Measurements from ENCODE around the gene THSD7B. TPM values are rescaled to one million over a fixed set of nuclear protein-coding genes. Genes with fewer than 3 reads are reported as not detected.
A peak's percentile ranks its signal among the peaks of the same experiment; 100 is the strongest.
"Not testable (repeated sequence)": the region's sequence is repeated elsewhere in the genome, so short reads cannot be mapped to it uniquely, and the experiment has no call there.

THSD7B gene
- polyA plus RNA-seq, 4 donors = 0.07 to 0.90 TPM; not detected in 2

DNA sequence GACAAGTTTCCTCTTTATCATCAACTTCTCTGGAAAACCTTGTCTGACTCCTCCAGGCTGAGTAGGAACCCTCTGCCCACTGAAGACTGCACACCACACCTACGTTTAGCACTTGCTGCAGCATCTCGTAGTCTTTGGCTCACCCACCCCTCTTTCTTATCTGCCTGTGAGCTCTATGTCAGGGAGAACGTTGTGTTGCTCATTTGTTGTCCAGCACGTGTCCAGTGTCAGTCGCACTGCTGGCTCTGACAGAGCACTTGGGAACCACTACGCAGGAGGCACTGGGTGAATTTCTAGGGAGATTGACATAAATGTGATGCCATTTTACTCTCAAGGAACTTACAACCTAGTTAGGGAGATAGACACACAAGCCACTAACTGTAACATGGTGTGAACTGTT is 216.3 kb downstream of the THSD7B start:
- H3K27me3 ChIP-seq (ENCODE audit: control insufficient read depth in 3 of 3, insufficient read depth in 3 of 3, low read length in 3 of 3); H3K27ac ChIP-seq (ENCODE audit: low read depth in 1 of 3, low read length in 2 of 3); H3K4me1 ChIP-seq (ENCODE audit: control insufficient read depth in 3 of 3, insufficient read depth in 2 of 3, low read depth in 1 of 3, low read length in 2 of 3); FAIRE-seq; H3K36me3 ChIP-seq (ENCODE audit: control insufficient read depth in 3 of 3, insufficient read depth in 2 of 3, low read depth in 1 of 3, low read length in 3 of 3); DNase-seq; H3K4me3 ChIP-seq (ENCODE audit: low read depth in 1 of 3, low read length in 3 of 3); H3K9me3 ChIP-seq (ENCODE audit: control insufficient read depth in 2 of 2, insufficient read depth in 1 of 2, low read depth in 1 of 2, low read length in 1 of 2): not testable (repeated sequence)
- WGBS, 3 donors = 78 to 83% (median 83%) methylated on average over 6 of the region's 6 CpGs

DNA sequence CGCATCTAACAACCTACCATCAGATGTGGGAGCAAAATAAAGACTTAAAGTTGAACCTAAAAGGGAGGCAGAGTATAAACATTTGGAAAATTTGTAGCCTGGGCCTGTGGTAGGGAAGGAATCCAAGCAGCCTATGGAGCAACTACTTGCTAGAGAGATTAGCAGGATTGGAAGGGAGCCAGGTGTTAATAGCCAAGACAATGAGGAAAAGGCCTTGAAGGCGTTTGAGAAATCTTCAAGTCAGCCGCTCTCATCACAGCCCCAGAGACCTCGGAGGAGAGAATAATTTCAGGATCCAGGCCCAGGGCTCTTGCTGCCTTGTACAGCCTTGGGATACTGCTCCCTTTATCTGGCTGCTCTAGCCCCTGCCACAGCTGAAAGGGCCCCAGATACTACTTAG is 219.7 kb downstream of the THSD7B start:
- peak; percentile 5 to 44 for DNase-seq
- peaks cover 0 to 7% of the 10 kb centered on the region in 2 donors for H3K9me3 ChIP-seq (ENCODE audit: control insufficient read depth in 2 of 2, insufficient read depth in 1 of 2, low read depth in 1 of 2, low read length in 1 of 2)
- no peak for FAIRE-seq
- peaks cover 0 to 6% (median 0%) of the 10 kb centered on the region in 3 donors for H3K4me1 ChIP-seq (ENCODE audit: control insufficient read depth in 3 of 3, insufficient read depth in 2 of 3, low read depth in 1 of 3, low read length in 2 of 3)
- no peaks in the 10 kb centered on the region for H3K36me3 ChIP-seq (ENCODE audit: control insufficient read depth in 3 of 3, insufficient read depth in 2 of 3, low read depth in 1 of 3, low read length in 3 of 3)
- 26 to 43% (median 41%) methylated on average over 4 of the region's 4 CpGs for WGBS, 3 donors
- H3K27me3 ChIP-seq (ENCODE audit: control insufficient read depth in 3 of 3, insufficient read depth in 3 of 3, low read length in 3 of 3) = no peaks in the 10 kb centered on the region
- H3K27ac ChIP-seq (ENCODE audit: low read depth in 1 of 3, low read length in 2 of 3) = no peak overlapping the region
- no peak overlapping the region for H3K4me3 ChIP-seq (ENCODE audit: low read depth in 1 of 3, low read length in 3 of 3)

DNA sequence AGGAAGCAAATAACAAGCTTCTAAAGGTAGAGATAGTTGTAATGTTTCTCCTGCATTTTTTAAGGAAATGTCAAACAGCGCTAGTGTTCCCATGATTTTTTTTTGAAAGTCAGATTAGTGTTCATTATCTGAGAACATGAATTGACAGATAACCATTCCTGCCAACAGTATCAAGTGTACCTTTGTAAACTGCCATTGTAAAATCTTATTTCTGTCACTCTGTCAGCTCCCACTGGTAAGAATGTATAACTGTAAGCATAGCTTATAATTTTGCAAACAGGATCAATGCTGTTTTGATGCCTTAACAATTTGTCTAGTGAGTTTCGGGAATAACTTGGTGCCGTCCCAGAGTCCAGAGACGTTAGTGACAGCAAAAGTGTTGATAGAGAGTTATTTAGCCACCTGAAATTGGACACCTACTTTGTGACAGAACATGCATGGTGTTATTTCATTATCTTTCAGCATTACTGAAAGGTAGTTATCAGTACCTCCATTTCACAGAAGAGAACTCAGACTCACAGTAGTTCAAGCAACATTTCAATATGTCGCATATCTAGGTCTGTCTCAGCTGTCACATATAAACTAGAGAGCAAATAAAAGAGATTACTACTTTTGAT is 221.4 kb downstream of the THSD7B start:
- no peak overlapping the region for H3K4me3 ChIP-seq (ENCODE audit: low read depth in 1 of 3, low read length in 3 of 3)
- peaks cover 0 to 6% (median 0%) of the 10 kb centered on the region in 3 donors for H3K4me1 ChIP-seq (ENCODE audit: control insufficient read depth in 3 of 3, insufficient read depth in 2 of 3, low read depth in 1 of 3, low read length in 2 of 3)
- 65 to 83% (median 73%) methylated on average over 5 of the region's 5 CpGs for WGBS, 3 donors
- no peaks in the 10 kb centered on the region for H3K36me3 ChIP-seq (ENCODE audit: control insufficient read depth in 3 of 3, insufficient read depth in 2 of 3, low read depth in 1 of 3, low read length in 3 of 3)
- peaks cover 0 to 7% of the 10 kb centered on the region in 2 donors for H3K9me3 ChIP-seq (ENCODE audit: control insufficient read depth in 2 of 2, insufficient read depth in 1 of 2, low read depth in 1 of 2, low read length in 1 of 2)
- H3K27ac ChIP-seq (ENCODE audit: low read depth in 1 of 3, low read length in 2 of 3) = no peak overlapping the region
- FAIRE-seq (no peak), DNase-seq (no peak)
- H3K27me3 ChIP-seq (ENCODE audit: control insufficient read depth in 3 of 3, insufficient read depth in 3 of 3, low read length in 3 of 3) = no peaks in the 10 kb centered on the region

DNA sequence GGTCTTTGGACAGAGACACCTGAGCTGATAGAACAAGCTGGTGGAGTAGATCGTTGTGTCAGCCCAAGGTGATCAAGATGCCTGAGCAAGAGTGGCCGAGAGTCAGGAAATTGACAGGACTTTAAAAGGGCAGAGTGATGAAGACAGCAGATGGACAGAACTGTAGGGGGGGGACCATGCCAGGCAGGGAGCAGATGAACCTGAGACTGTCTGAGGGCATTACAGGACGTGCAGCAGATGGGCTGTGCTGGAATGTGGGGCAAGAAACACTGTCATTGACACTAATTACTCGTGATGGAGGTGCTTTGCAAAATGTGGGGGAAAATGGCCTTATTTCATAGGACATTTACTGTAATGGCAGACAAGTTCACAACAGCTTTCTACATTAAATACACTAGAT is 225.0 kb downstream of the THSD7B start:
- Histone ChIP-seq H3K4me3 (ENCODE audit: low read depth in 1 of 3, low read length in 3 of 3) (no peak overlapping the region), H3K27ac (ENCODE audit: low read depth in 1 of 3, low read length in 2 of 3) (no peak overlapping the region), H3K36me3 (ENCODE audit: control insufficient read depth in 3 of 3, insufficient read depth in 2 of 3, low read depth in 1 of 3, low read length in 3 of 3) (no peaks in the 10 kb centered on the region), H3K9me3 (ENCODE audit: control insufficient read depth in 2 of 2, insufficient read depth in 1 of 2, low read depth in 1 of 2, low read length in 1 of 2) (peaks cover 0 to 4% of the 10 kb centered on the region in 2 donors), H3K4me1 (ENCODE audit: control insufficient read depth in 3 of 3, insufficient read depth in 2 of 3, low read depth in 1 of 3, low read length in 2 of 3) (peaks cover 0 to 4% (median 0%) of the 10 kb centered on the region in 3 donors), H3K27me3 (ENCODE audit: control insufficient read depth in 3 of 3, insufficient read depth in 3 of 3, low read length in 3 of 3) (no peaks in the 10 kb centered on the region)
- 42 to 66% (median 53%) methylated on average over 4 of the region's 4 CpGs for WGBS, 3 donors
- no peak for DNase-seq
- no peak for FAIRE-seq

DNA sequence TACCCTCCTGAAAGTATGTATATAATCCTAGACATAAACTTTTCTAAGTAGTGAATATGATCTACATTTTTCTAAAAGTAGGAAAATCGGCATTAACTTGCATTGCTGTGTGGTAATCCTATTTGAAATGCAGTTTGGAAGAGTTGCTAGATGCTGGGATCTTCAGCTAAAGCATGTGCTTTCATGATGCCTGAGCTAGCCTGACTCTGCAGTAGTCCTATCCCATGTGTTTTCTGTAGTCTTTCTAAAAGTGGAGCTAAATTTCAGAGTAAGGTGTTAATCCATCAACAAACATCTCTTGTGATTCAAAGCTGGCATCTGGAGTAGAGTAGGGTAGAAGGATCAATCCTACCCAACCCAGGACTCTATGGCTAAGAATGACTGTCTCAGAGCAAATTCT is 229.4 kb downstream of the THSD7B start:
- Histone ChIP-seq H3K36me3 (ENCODE audit: control insufficient read depth in 3 of 3, insufficient read depth in 2 of 3, low read depth in 1 of 3, low read length in 3 of 3) (no peaks in the 10 kb centered on the region), H3K4me3 (ENCODE audit: low read depth in 1 of 3, low read length in 3 of 3) (no peak overlapping the region), H3K27me3 (ENCODE audit: control insufficient read depth in 3 of 3, insufficient read depth in 3 of 3, low read length in 3 of 3) (no peaks in the 10 kb centered on the region), H3K27ac (ENCODE audit: low read depth in 1 of 3, low read length in 2 of 3) (no peak overlapping the region), H3K4me1 (ENCODE audit: control insufficient read depth in 3 of 3, insufficient read depth in 2 of 3, low read depth in 1 of 3, low read length in 2 of 3) (no peaks in the 10 kb centered on the region), H3K9me3 (ENCODE audit: control insufficient read depth in 2 of 2, insufficient read depth in 1 of 2, low read depth in 1 of 2, low read length in 1 of 2) (no peaks in the 10 kb centered on the region)
- FAIRE-seq (no peak), DNase-seq (no peak)
- 63 to 78% (median 76%) methylated on average over 1 of the region's 1 CpG for WGBS, 3 donors

DNA sequence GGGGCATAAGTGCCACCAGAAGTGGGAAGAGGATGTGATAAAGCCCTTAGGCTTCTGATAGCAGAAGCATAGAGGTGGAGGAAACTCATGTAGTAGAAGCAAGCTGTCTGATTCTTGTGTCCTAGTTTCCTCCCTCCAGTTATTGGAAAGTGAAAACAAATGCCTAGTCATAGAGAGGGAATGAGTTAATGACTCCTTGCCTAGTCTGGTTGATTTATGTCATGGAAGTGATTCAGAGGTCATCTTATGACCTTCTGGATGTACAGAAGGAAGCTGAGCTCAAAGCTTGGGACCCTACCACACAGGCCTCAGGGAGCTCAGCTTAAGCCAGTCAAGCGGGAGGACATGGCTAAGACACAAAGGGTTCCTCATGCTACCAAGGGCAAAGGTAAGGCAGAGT is 232.2 kb downstream of the THSD7B start:
- Histone ChIP-seq H3K36me3 (ENCODE audit: control insufficient read depth in 3 of 3, insufficient read depth in 2 of 3, low read depth in 1 of 3, low read length in 3 of 3) (no peaks in the 10 kb centered on the region), H3K27me3 (ENCODE audit: control insufficient read depth in 3 of 3, insufficient read depth in 3 of 3, low read length in 3 of 3) (no peaks in the 10 kb centered on the region), H3K9me3 (ENCODE audit: control insufficient read depth in 2 of 2, insufficient read depth in 1 of 2, low read depth in 1 of 2, low read length in 1 of 2) (no peaks in the 10 kb centered on the region), H3K4me1 (ENCODE audit: control insufficient read depth in 3 of 3, insufficient read depth in 2 of 3, low read depth in 1 of 3, low read length in 2 of 3) (no peaks in the 10 kb centered on the region), H3K27ac (ENCODE audit: low read depth in 1 of 3, low read length in 2 of 3) (no peak overlapping the region), H3K4me3 (ENCODE audit: low read depth in 1 of 3, low read length in 3 of 3) (no peak overlapping the region)
- FAIRE-seq (no peak), DNase-seq (no peak)
- whole genome bisulfite sequencing, 3 donors = 90 to 100% (median 94%) methylated on average over 1 of the region's 1 CpG

DNA sequence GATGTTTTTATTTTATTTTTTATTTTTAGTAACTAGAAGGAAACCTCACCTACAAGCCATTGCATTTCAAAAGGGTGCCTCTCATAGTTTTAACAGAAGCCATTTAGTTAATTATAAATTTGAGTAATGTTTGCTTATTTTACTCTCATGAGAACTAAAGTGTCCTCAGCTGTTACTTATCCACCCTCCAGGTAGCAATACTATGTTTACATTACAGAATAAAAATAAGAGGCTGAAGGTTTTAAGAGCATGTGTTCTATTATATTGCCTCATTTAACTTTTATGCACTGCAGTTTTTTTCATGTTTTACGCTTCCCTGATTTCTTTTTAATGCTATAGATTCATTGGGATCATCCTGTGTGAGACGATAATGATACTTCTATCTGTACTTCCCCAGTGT is 235.5 kb downstream of the THSD7B start:
- Histone ChIP-seq H3K9me3 (ENCODE audit: control insufficient read depth in 2 of 2, insufficient read depth in 1 of 2, low read depth in 1 of 2, low read length in 1 of 2) (no peaks in the 10 kb centered on the region), H3K4me1 (ENCODE audit: control insufficient read depth in 3 of 3, insufficient read depth in 2 of 3, low read depth in 1 of 3, low read length in 2 of 3) (no peaks in the 10 kb centered on the region), H3K27ac (ENCODE audit: low read depth in 1 of 3, low read length in 2 of 3) (no peak overlapping the region), H3K27me3 (ENCODE audit: control insufficient read depth in 3 of 3, insufficient read depth in 3 of 3, low read length in 3 of 3) (no peaks in the 10 kb centered on the region), H3K36me3 (ENCODE audit: control insufficient read depth in 3 of 3, insufficient read depth in 2 of 3, low read depth in 1 of 3, low read length in 3 of 3) (no peaks in the 10 kb centered on the region), H3K4me3 (ENCODE audit: low read depth in 1 of 3, low read length in 3 of 3) (no peak overlapping the region)
- FAIRE-seq = no peak
- 62 to 69% (median 68%) methylated on average over 2 of the region's 2 CpGs for WGBS, 3 donors
- no peak for DNase-seq

DNA sequence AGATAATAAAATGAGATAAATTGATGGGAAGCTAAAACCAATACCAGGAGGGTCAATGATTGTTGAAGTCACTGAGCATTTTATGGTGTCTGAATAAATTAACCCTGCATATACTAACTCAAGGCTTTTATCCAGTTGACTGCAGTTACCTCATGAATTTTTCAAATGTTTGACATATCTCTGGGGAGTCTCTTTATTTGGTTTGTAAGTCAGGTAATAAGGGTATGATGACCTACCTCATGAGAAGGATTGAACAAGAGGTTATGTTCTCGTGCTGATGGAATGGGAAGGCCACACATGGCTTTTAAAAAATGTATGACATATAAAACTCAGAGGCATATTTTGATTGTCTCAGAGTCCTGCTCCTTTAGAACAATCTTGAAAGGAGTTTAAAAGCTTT is 237.6 kb downstream of the THSD7B start:
- no peaks in the 10 kb centered on the region for H3K4me1 ChIP-seq (ENCODE audit: control insufficient read depth in 3 of 3, insufficient read depth in 2 of 3, low read depth in 1 of 3, low read length in 2 of 3)
- no peak overlapping the region for H3K4me3 ChIP-seq (ENCODE audit: low read depth in 1 of 3, low read length in 3 of 3)
- no peaks in the 10 kb centered on the region for H3K9me3 ChIP-seq (ENCODE audit: control insufficient read depth in 2 of 2, insufficient read depth in 1 of 2, low read depth in 1 of 2, low read length in 1 of 2)
- H3K36me3 ChIP-seq (ENCODE audit: control insufficient read depth in 3 of 3, insufficient read depth in 2 of 3, low read depth in 1 of 3, low read length in 3 of 3) = no peaks in the 10 kb centered on the region
- FAIRE-seq (no peak), DNase-seq (no peak)
- H3K27me3 ChIP-seq (ENCODE audit: control insufficient read depth in 3 of 3, insufficient read depth in 3 of 3, low read length in 3 of 3) = no peaks in the 10 kb centered on the region
- no peak overlapping the region for H3K27ac ChIP-seq (ENCODE audit: low read depth in 1 of 3, low read length in 2 of 3)
- WGBS, 3 donors = 54 to 84% (median 69%) methylated on average over 1 of the region's 1 CpG

DNA sequence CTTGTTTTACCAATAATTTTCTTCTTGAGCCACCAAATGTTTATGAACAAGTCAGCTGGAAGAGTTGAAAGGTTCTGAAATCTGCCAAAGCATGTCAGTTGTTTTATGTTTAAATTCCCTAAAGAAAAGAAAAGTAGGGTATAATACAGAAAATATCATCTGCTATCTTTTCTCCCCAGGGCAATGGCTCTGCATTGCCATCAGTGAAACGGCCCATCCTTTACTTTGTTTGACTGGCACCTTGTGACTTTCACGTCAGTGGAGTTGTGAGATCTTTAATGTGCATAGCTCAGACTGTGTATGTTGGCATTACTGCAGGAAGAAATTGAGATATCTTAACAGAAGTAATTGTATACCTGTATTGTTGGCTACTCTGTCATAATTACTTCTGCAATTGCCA is 239.9 kb downstream of the THSD7B start:
- H3K36me3 ChIP-seq (ENCODE audit: control insufficient read depth in 3 of 3, insufficient read depth in 2 of 3, low read depth in 1 of 3, low read length in 3 of 3) = no peaks in the 10 kb centered on the region
- H3K4me1 ChIP-seq (ENCODE audit: control insufficient read depth in 3 of 3, insufficient read depth in 2 of 3, low read depth in 1 of 3, low read length in 2 of 3) = no peaks in the 10 kb centered on the region
- FAIRE-seq (no peak), DNase-seq (no peak)
- H3K27ac ChIP-seq (ENCODE audit: low read depth in 1 of 3, low read length in 2 of 3) = no peak overlapping the region
- H3K4me3 ChIP-seq (ENCODE audit: low read depth in 1 of 3, low read length in 3 of 3) = no peak overlapping the region
- WGBS, 3 donors = 56 to 79% (median 69%) methylated on average over 2 of the region's 2 CpGs
- no peaks in the 10 kb centered on the region for H3K9me3 ChIP-seq (ENCODE audit: control insufficient read depth in 2 of 2, insufficient read depth in 1 of 2, low read depth in 1 of 2, low read length in 1 of 2)
- H3K27me3 ChIP-seq (ENCODE audit: control insufficient read depth in 3 of 3, insufficient read depth in 3 of 3, low read length in 3 of 3) = no peaks in the 10 kb centered on the region
